Liver (tissue), 9 donors: ENCODE results near the gene TTC39A. TPM values are rescaled to one million over a fixed set of nuclear protein-coding genes. Genes with fewer than 3 reads are reported as not detected.

Experiments
- DNase-seq: peaks from one replicate; pipeline ENCODE4 v3.0.0-alpha.2; 2017; ENCODE audit warnings: low spot score
- H3K27ac ChIP-seq, 2 donors: one replicate each; pipeline ENCODE4 v1.7.0; 2013; ENCODE audit warnings: inconsistent platforms in 2 of 2, low read length in 2 of 2, control low read depth in 1 of 2, low read depth in 1 of 2, mild to moderate bottlenecking in 1 of 2
- H3K27me3 ChIP-seq, 4 donors: one replicate each; pipeline versions ENCODE4 v1.6.1 to v1.7.0; 2013; ENCODE audit warnings: low read length in 3 of 4, inconsistent platforms in 1 of 4, mild to moderate bottlenecking in 1 of 4, moderate library complexity in 1 of 4; ENCODE audit not compliant: control insufficient read depth in 4 of 4, insufficient read depth in 4 of 4
- H3K36me3 ChIP-seq, 4 donors: one replicate each; pipeline versions ENCODE4 v1.6.1 to v1.7.0; 2013; ENCODE audit warnings: low read length in 3 of 4, mild to moderate bottlenecking in 3 of 4, low read depth in 1 of 4, moderate library complexity in 1 of 4; ENCODE audit not compliant: control insufficient read depth in 4 of 4, insufficient read depth in 3 of 4
- H3K4me1 ChIP-seq, 4 donors: one replicate each; pipeline versions ENCODE4 v1.6.1 to v1.7.0; 2013; ENCODE audit warnings: low read length in 3 of 4, mild to moderate bottlenecking in 3 of 4, moderate library complexity in 1 of 4; ENCODE audit not compliant: control insufficient read depth in 4 of 4, insufficient read depth in 4 of 4
- H3K4me3 ChIP-seq, 3 donors: one replicate each; pipeline versions ENCODE4 v1.6.1 to v1.7.0; 2013; ENCODE audit warnings: low read length in 3 of 3, control low read depth in 1 of 3, low read depth in 1 of 3, mild to moderate bottlenecking in 1 of 3
- H3K9ac ChIP-seq, 2 donors: one replicate each; pipeline ENCODE4 v1.7.0; 2013; ENCODE audit warnings: low read length in 2 of 2, mild to moderate bottlenecking in 2 of 2, moderate library complexity in 2 of 2, control low read depth in 1 of 2, low read depth in 1 of 2
- H3K9me3 ChIP-seq, 4 donors: one replicate each; pipeline versions ENCODE4 v1.6.1 to v1.7.0; 2013; ENCODE audit warnings: low read length in 3 of 4; ENCODE audit not compliant: control insufficient read depth in 4 of 4
- ATF3 ChIP-seq: IDR thresholded peaks from 2 replicates; pipeline ENCODE4 v1.6.1; 2016; ENCODE audit warnings: antibody characterized with exemption
- CTCF ChIP-seq: fragments of 150-350 bp; IDR thresholded peaks from 2 replicates; pipeline ENCODE4 v1.5.1; 2017; ENCODE audit warnings: improper control_type of control experiment, low read depth, low read length; ENCODE audit not compliant: missing input control
- FOXA1 ChIP-seq: IDR thresholded peaks from 2 replicates; pipeline ENCODE4 v1.6.1; 2016; ENCODE audit warnings: antibody characterized with exemption
- FOXA2 ChIP-seq: IDR thresholded peaks from 2 replicates; pipeline ENCODE4 v1.6.1; 2016; ENCODE audit warnings: antibody characterized with exemption
- GABPA ChIP-seq, 2 donors: IDR thresholded peaks in 1 of 2; conservative IDR thresholded peaks in 1 of 2; 2 replicates each; pipeline ENCODE4 v1.6.1; 2016; ENCODE audit warnings: antibody characterized with exemption in 2 of 2, mild to moderate bottlenecking in 1 of 2, moderate library complexity in 1 of 2
- JUND ChIP-seq, 2 donors: IDR thresholded peaks; 2 replicates each; pipeline ENCODE4 v1.6.1; 2016; ENCODE audit warnings: antibody characterized with exemption in 2 of 2
- REST ChIP-seq: IDR thresholded peaks from 2 replicates; pipeline ENCODE4 v1.6.1; 2016; ENCODE audit warnings: antibody characterized with exemption, mild to moderate bottlenecking
- RXRA ChIP-seq, 2 donors: IDR thresholded peaks; 2 replicates each; pipeline ENCODE4 v1.6.1; 2017 to 2018; ENCODE audit warnings: antibody characterized with exemption in 2 of 2, mild to moderate bottlenecking in 1 of 2
- SP1 ChIP-seq: IDR thresholded peaks from 2 replicates; pipeline ENCODE4 v1.6.1; 2018; ENCODE audit warnings: antibody characterized with exemption, mild to moderate bottlenecking
- TAF1 ChIP-seq: conservative IDR thresholded peaks from 2 replicates; pipeline ENCODE4 v1.6.1; 2016; ENCODE audit warnings: antibody characterized with exemption, mild to moderate bottlenecking
- YY1 ChIP-seq: IDR thresholded peaks from 2 replicates; pipeline ENCODE4 v1.6.1; 2016; ENCODE audit warnings: antibody characterized with exemption, mild to moderate bottlenecking
- WGBS: extraction: QIAGEN DNeasy Blood & Tissue Kit; methylation state at CpG from one replicate; pipeline ENCODE4 v1.1.7; 2013; 5-methylcytosine and 5-hydroxymethylcytosine counted together
- polyA plus RNA-seq, 2 donors: library from polyadenylated mRNA; stranded (reverse) in 1 of 2; unstranded in 1 of 2; fragments of 200-250 nt in 1 of 2; fragments of >200 nt in 1 of 2; fragmentation: Nextera tagmentation in 1 of 2; extraction: Ambion mirVana in 1 of 2; gene quantifications; one replicate each; pipeline versions ENCODE4 v1.2.1 to v1.2.3, GENCODE V29; 2013 to 2015
- total RNA-seq, 2 donors: library from RNA; depleted of rRNA; stranded (reverse); fragments of >200 nt; gene quantifications; one replicate each; pipeline ENCODE4 v1.2.3, GENCODE V29; 2014
- TF ChIP-seq, protein P1 (sequence below): IDR thresholded peaks from 2 replicates; pipeline ENCODE4 v1.6.1; 2016; ENCODE audit warnings: antibody characterized with exemption
- TF ChIP-seq, protein P2 (sequence below): IDR thresholded peaks from 2 replicates; pipeline ENCODE4 v1.6.1; 2016; ENCODE audit warnings: antibody characterized with exemption
- donor health status: healthy.
- donor health status: healthy.
- donor health status: healthy.
- donor health status: healthy.
- donor health status: healthy.

TTC39A gene
- total and polyA plus RNA-seq, 4 donors: 0.32 to 1.9 (median 1.4) TPM

GRCh38 chr1:51328926-51329325 lies 1.4 kb downstream of the TTC39A start:
- no peak overlapping the region for H3K4me3 ChIP-seq
- 94% methylated on average over 4 of the region's 4 CpGs for WGBS
- H3K27ac ChIP-seq: no peak overlapping the region
- TF ChIP-seq JUND (IDR thresholded peaks at IDR 0.05): no peak
- no peak for TF ChIP-seq RXRA (IDR thresholded peaks at IDR 0.05)
- no peak for TF ChIP-seq FOXA2
- TF ChIP-seq ATF3: no peak
- no peak for TF ChIP-seq YY1
- TF ChIP-seq, protein P1, sequence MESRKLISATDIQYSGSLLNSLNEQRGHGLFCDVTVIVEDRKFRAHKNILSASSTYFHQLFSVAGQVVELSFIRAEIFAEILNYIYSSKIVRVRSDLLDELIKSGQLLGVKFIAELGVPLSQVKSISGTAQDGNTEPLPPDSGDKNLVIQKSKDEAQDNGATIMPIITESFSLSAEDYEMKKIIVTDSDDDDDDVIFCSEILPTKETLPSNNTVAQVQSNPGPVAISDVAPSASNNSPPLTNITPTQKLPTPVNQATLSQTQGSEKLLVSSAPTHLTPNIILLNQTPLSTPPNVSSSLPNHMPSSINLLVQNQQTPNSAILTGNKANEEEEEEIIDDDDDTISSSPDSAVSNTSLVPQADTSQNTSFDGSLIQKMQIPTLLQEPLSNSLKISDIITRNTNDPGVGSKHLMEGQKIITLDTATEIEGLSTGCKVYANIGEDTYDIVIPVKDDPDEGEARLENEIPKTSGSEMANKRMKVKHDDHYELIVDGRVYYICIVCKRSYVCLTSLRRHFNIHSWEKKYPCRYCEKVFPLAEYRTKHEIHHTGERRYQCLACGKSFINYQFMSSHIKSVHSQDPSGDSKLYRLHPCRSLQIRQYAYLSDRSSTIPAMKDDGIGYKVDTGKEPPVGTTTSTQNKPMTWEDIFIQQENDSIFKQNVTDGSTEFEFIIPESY: no peak
- no peak for TF ChIP-seq FOXA1
- no peaks in the 10 kb centered on the region for H3K27me3 ChIP-seq
- no peak overlapping the region for H3K9ac ChIP-seq
- H3K9me3 ChIP-seq: no peaks in the 10 kb centered on the region
- H3K4me1 ChIP-seq: peaks cover 4 to 20% (median 14%) of the 10 kb centered on the region in 4 donors
- no peaks in the 10 kb centered on the region for H3K36me3 ChIP-seq
- DNase-seq: no peak

DNA sequence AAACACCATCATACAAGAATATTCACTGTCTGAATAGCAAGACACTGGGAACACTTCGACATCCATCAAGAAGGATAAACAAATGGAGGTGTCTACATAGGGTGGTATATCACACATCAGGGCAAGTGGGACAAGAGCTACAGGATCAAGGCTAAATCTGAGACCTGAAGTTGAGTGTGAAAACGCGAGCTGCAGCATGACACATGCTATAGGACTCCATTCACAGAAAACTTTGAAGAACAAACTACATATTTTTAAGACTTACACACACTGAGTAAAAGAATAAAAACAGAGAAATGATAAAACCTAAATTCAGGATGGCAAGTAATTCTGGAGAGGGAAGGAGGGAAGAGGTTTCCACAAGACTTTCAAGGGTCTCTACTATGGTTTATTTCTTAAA lies 2.1 kb downstream of the TTC39A start:
- no peak overlapping the region for H3K9ac ChIP-seq
- H3K4me1 ChIP-seq: peaks cover 4 to 20% (median 14%) of the 10 kb centered on the region in 4 donors
- TF ChIP-seq, protein P1: no peak
- no peak for TF ChIP-seq TAF1
- no peak for TF ChIP-seq REST
- TF ChIP-seq CTCF: no peak
- no peak for TF ChIP-seq YY1
- no peak for TF ChIP-seq JUND (IDR thresholded peaks at IDR 0.05)
- TF ChIP-seq RXRA (IDR thresholded peaks at IDR 0.05): no peak
- TF ChIP-seq GABPA (IDR thresholded peaks at IDR 0.05 in 1 of 2, conservative IDR thresholded peaks at IDR 0.05 in 1 of 2): no peak
- TF ChIP-seq FOXA2: no peak
- no peak for TF ChIP-seq SP1
- TF ChIP-seq, protein P2, sequence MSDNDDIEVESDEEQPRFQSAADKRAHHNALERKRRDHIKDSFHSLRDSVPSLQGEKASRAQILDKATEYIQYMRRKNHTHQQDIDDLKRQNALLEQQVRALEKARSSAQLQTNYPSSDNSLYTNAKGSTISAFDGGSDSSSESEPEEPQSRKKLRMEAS: no peak
- H3K9me3 ChIP-seq: no peaks in the 10 kb centered on the region
- no peak for DNase-seq
- H3K4me3 ChIP-seq: no peak overlapping the region
- H3K36me3 ChIP-seq: no peaks in the 10 kb centered on the region
- no peak overlapping the region for H3K27ac ChIP-seq
- WGBS: 97% methylated on average over 3 of the region's 3 CpGs
- H3K27me3 ChIP-seq: no peaks in the 10 kb centered on the region
